Caco-2 (cell line): Measurements from ENCODE around the gene RNF208. TPM values are rescaled to one million over a fixed set of nuclear protein-coding genes. Genes with fewer than 3 reads are reported as not detected.
A peak's percentile ranks its signal among the peaks of the same experiment; 100 is the strongest.

Source experiments
- BruUV-seq: library from RNA; stranded (reverse); fragments of 400-500 nt; replicated peaks from 2 replicates; lab custom pipeline; 2021; lab: Mats Ljungman, UMichigan
- CTCF ChIA-PET: fragments of 300-600 bp; sonication (Branson Sonifier 250); formaldehyde crosslinking; loops from one replicate; lab custom pipeline; 2022; ENCODE audit warnings: antibody characterized with exemption; lab: Charles Lee
- POLR2A ChIA-PET: fragments of 300-600 bp; sonication (Branson Sonifier 250); formaldehyde crosslinking; loops from one replicate; lab custom pipeline; 2022; ENCODE audit warnings: antibody characterized with exemption; lab: Charles Lee
- DNase-seq, 2 experiments: peaks; one replicate each; pipeline versions ENCODE4 v3.0.0 to v3.0.0-alpha.2; 2020 to 2022
- H3K27me3 ChIP-seq: replicated peaks from 2 replicates; pipeline ENCODE4 v1.6.0; 2011; ENCODE audit warnings: low read length; ENCODE audit not compliant: control insufficient read depth, insufficient read depth
- H3K36me3 ChIP-seq: 2 replicates; pipeline ENCODE4 v1.5.1; 2011; ENCODE audit warnings: low read length; ENCODE audit not compliant: control insufficient read depth, insufficient read depth
- H3K4me1 ChIP-seq: fragments of 250-450 bp; sonication (Bioruptor Pico); 2 replicates; pipeline ENCODE4 v1.5.1; 2020; ENCODE audit warnings: mild to moderate bottlenecking
- H3K4me3 ChIP-seq: 2 replicates; pipeline ENCODE4 v1.5.1; 2011; ENCODE audit warnings: low read depth, mild to moderate bottlenecking, control low read depth, low read length
- H3K9me3 ChIP-seq: fragments of 250-450 bp; sonication (Bioruptor Pico); 2 replicates; pipeline ENCODE4 v1.5.1; 2020; ENCODE audit warnings: mild to moderate bottlenecking, moderate library complexity
- H3K27ac Mint-ChIP-seq: one replicate; pipeline ENCODE4 v1.8.0; 2022; ENCODE audit warnings: mixed read lengths; ENCODE audit not compliant: unreplicated experiment
- H3K27me3 Mint-ChIP-seq: one replicate; pipeline ENCODE4 v1.8.0; 2022; ENCODE audit warnings: mixed read lengths; ENCODE audit not compliant: insufficient read depth, unreplicated experiment
- H3K36me3 Mint-ChIP-seq: one replicate; pipeline ENCODE4 v1.8.0; 2022; ENCODE audit warnings: mild to moderate bottlenecking, mixed read lengths; ENCODE audit not compliant: insufficient read depth, unreplicated experiment
- H3K4me1 Mint-ChIP-seq: one replicate; pipeline ENCODE4 v1.8.0; 2022; ENCODE audit warnings: low read depth, mixed read lengths; ENCODE audit not compliant: unreplicated experiment
- H3K4me3 Mint-ChIP-seq: one replicate; pipeline ENCODE4 v1.8.0; 2022; ENCODE audit warnings: mild to moderate bottlenecking, moderate library complexity, mixed read lengths; ENCODE audit not compliant: unreplicated experiment
- H3K9me3 Mint-ChIP-seq: one replicate; pipeline ENCODE4 v1.8.0; 2022; ENCODE audit warnings: mixed read lengths; ENCODE audit not compliant: unreplicated experiment
- intact Hi-C: fragments of 100-400 bp; cut with micrococcal nuclease; formaldehyde crosslinking; loops from one replicate; pipeline ENCODE4 v1.10.0; 2022; ENCODE audit not compliant: unreplicated experiment
- total RNA-seq: library from RNA; stranded (reverse); gene quantifications from 2 replicates; pipeline ENCODE4 v1.2.3, GENCODE V29; 2022
- TF ChIP-seq, protein P1 (sequence below), 2 experiments: fragments of 200-600 bp in 1 of 2; IDR thresholded peaks; 1 replicate in 1 of 2; 2 replicates in 1 of 2; pipeline versions ENCODE4 v1.5.1 to v1.8.0; 2011 to 2022; ENCODE audit warnings: antibody characterized with exemption in 1 of 2, control low read depth in 1 of 2, inconsistent platforms in 1 of 2, low read depth in 1 of 2, low read length in 1 of 2, mild to moderate bottlenecking in 1 of 2, moderate library complexity in 1 of 2; ENCODE audit not compliant: insufficient read depth in 1 of 2, severe bottlenecking in 1 of 2, unreplicated experiment in 1 of 2

RNF208 gene
- total RNA-seq, 1 experiment from 2014 or later, result 6.5 TPM

DNA sequence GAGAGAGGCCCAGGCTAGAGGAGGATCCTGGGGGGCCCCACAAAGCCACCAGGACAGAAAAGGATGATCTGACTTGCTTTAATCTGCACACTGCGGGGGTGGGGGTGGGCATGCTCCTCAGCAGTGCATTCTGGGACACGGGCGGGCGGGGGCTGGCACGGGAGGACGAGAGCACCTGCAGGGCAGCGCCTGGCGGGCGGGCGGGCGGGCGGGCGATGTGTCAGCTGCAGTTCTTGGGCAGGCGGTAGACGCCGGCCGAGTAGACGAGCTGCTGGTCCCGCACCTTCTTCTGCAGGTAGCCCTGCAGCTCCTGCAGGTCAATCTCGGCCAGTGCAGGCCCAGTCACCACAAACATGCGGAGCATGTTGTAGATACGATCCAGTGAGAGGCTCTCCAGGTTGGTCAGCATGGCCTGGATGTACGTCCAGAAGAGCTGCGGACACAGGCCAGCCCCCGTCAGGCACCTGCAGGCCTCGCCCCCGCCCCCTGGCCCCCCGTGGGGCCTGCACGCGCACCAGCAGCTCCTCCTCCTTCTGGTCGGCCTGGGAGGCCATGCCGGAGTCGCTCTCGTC is 47.2 kb downstream of the RNF208 start:
- Mint-ChIP-seq H3K4me1 (no peaks in the 10 kb centered on the region), H3K27me3 (no peaks in the 10 kb centered on the region), H3K9me3 (no peaks in the 10 kb centered on the region), H3K27ac (no peak overlapping the region), H3K4me3 (no peak overlapping the region), H3K36me3 (peaks cover 39% of the 10 kb centered on the region)
- H3K4me3 ChIP-seq, result no peak overlapping the region
- no peaks in the 10 kb centered on the region for H3K36me3 ChIP-seq
- no peaks in the 10 kb centered on the region; the same call in 1 of the 2 replicates for H3K27me3 ChIP-seq
- no TSS peak for BruUV-seq
- peaks cover 8% of the 10 kb centered on the region; the same call in 1 of the 2 replicates for H3K4me1 ChIP-seq
- no peaks in the 10 kb centered on the region for H3K9me3 ChIP-seq
- peak in 1 of 2 experiments; percentile 43 for DNase-seq
- TF ChIP-seq, protein P1, sequence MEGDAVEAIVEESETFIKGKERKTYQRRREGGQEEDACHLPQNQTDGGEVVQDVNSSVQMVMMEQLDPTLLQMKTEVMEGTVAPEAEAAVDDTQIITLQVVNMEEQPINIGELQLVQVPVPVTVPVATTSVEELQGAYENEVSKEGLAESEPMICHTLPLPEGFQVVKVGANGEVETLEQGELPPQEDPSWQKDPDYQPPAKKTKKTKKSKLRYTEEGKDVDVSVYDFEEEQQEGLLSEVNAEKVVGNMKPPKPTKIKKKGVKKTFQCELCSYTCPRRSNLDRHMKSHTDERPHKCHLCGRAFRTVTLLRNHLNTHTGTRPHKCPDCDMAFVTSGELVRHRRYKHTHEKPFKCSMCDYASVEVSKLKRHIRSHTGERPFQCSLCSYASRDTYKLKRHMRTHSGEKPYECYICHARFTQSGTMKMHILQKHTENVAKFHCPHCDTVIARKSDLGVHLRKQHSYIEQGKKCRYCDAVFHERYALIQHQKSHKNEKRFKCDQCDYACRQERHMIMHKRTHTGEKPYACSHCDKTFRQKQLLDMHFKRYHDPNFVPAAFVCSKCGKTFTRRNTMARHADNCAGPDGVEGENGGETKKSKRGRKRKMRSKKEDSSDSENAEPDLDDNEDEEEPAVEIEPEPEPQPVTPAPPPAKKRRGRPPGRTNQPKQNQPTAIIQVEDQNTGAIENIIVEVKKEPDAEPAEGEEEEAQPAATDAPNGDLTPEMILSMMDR (IDR thresholded peaks at IDR 0.05; ENCODE audit: insufficient read depth in 1 of 2, low read depth in 1 of 2, low read length in 1 of 2, severe bottlenecking in 1 of 2, unreplicated experiment in 1 of 2), result peak; percentile 9 to 18
- ChIA-PET POLR2A (interaction anchor here (0.5 to 1.1 kb wide), 4 partner anchors 24 to 89 kb away, joined by 3 to 5 read pairs (median 4); no protein-coding TSS in a partner anchor), CTCF (interaction anchor here (0.6 to 2.0 kb wide), 7 partner anchors 45 to 178 kb away, joined by 3 to 5 read pairs (median 4); partner anchors contain the start of genes RNF208 and RNF224)
- intact Hi-C loops, result no loop called here

DNA sequence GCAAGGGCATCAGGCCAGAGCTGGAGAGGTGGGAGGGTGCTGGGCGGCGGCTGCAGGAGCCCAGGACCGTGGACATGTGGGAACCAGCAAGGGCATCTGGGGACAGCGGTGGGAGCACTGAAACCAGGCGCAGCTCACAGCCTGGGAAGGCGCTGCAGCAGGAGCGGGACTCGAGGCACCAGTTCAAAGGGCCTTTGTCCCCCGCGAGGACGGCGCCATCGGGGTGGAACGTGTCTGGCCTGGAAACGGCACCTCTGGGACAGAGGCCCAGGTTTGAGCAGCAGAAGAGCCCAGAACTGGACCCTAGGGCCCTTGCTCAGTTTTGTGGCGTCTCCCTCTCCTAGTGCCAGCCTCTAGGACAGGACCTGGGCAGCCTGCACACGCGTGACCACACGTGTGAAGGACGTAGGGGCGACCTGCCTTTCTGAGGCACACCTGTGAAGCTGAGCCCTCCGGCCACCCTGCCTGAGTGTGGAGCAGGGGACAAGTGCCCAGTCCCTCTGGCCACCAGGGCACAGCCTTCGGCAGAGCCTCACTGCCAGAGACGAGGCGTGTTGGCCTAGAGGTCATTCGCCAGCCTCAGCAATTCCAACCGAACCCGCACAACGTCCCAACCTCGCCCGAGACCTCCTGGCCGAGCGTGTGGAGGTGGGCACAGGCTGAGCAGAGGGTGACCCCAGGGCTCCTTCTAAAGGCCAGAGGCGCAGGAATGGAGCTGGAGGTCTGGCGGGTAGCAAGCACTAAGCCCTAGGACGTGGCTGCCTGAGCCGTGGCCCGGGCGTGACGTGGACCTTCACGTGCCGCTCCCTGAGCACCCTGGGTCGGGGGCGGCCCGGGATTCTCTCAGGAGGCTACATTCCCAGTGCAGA is 48.0 kb downstream of the RNF208 start:
- Histone ChIP-seq H3K27me3 (no peaks in the 10 kb centered on the region; the same call in 1 of the 2 replicates), H3K9me3 (no peaks in the 10 kb centered on the region), H3K36me3 (no peaks in the 10 kb centered on the region), H3K4me1 (peaks cover 10% of the 10 kb centered on the region; the same call in 1 of the 2 replicates), H3K4me3 (no peak overlapping the region)
- Mint-ChIP-seq H3K27me3 (no peaks in the 10 kb centered on the region), H3K4me1 (no peaks in the 10 kb centered on the region), H3K27ac (no peak overlapping the region), H3K4me3 (no peak overlapping the region), H3K36me3 (peaks cover 31% of the 10 kb centered on the region), H3K9me3 (no peaks in the 10 kb centered on the region)
- TF ChIP-seq, protein P1 (IDR thresholded peaks at IDR 0.05; ENCODE audit: insufficient read depth in 1 of 2, low read depth in 1 of 2, low read length in 1 of 2, severe bottlenecking in 1 of 2, unreplicated experiment in 1 of 2), result no peak
- ChIA-PET POLR2A (interaction anchor here (0.5 to 0.9 kb wide), 3 partner anchors 23 to 88 kb away, joined by 3 to 5 read pairs (median 4); no protein-coding TSS in a partner anchor), CTCF (interaction anchor here (0.6 to 1.5 kb wide), 5 partner anchors 46 to 63 kb away, joined by 3 to 5 read pairs (median 4); partner anchors contain the start of genes RNF208 and RNF224)
- intact Hi-C loops, result no loop called here
- no TSS peak for BruUV-seq
- no peak for DNase-seq
